HCT116 (cell line): ENCODE results near the gene EIF4E3. TPM values are rescaled to one million over a fixed set of nuclear protein-coding genes. Genes with fewer than 3 reads are reported as not detected.

ENCODE experiments used
- ATAC-seq: fragments of 200-7000 bp; cut with Tn5 transposase; 2 replicates; pipeline ENCODE4 v1.9.1; 2020; ENCODE audit warnings: mild to moderate bottlenecking, moderate library complexity
- BruUV-seq: library from RNA; stranded (reverse); fragments of 400-500 nt; replicated peaks from 2 replicates; lab custom pipeline; 2021; lab: Mats Ljungman, UMichigan
- CTCF ChIA-PET: fragments of 300-600 bp; sonication (Branson Sonifier 250); formaldehyde crosslinking; loops from one replicate; lab custom pipeline; 2021; ENCODE audit warnings: antibody characterized with exemption; lab: Charles Lee
- POLR2A ChIA-PET: fragments of 300-600, 350-600 bp; sonication (Branson Sonifier 250); formaldehyde crosslinking; loops from one replicate; lab custom pipeline; 2021; ENCODE audit warnings: antibody characterized with exemption; lab: Charles Lee
- RAD21 ChIA-PET, 2 experiments: fragments of 300-600 bp; sonication (Branson Sonifier 250); formaldehyde crosslinking; loops; one replicate each; lab custom pipeline; 2023; ENCODE audit warnings: low total read pairs in 2 of 2; ENCODE audit not compliant: uncharacterized antibody in 2 of 2, unreplicated experiment in 2 of 2, low non-redundant PET in 1 of 2; lab: Charles Lee
- DNase-seq: peaks from one replicate; pipeline ENCODE4 v3.0.0-alpha.2; 2010; ENCODE audit warnings: low read depth, low spot score
- H2AFZ ChIP-seq: fragments of 200-600 bp; shearing (Covaris generic), sonication (generic); 2 replicates; pipeline ENCODE4 v1.6.1; 2017; ENCODE audit warnings: low read depth, mixed run types, mixed read lengths, antibody characterized with exemption, low read length; ENCODE audit not compliant: poor library complexity, severe bottlenecking
- H3K27ac ChIP-seq: 2 replicates; pipeline ENCODE4 v1.5.1; 2012; ENCODE audit warnings: low read depth, low read length
- H3K27me3 ChIP-seq: fragments of 200-600 bp; sonication (generic); 2 replicates; pipeline ENCODE4 v1.6.1; 2016; ENCODE audit warnings: mixed run types, low read length, mixed read lengths; ENCODE audit not compliant: insufficient read depth
- H3K36me3 ChIP-seq, 2 experiments: fragments of 200-500 bp in 1 of 2; fragments of 200-600 bp in 1 of 2; sonication (Bioruptor generic) in 1 of 2; sonication (generic) in 1 of 2; 2 replicates each; pipeline versions ENCODE4 v1.5.1 to v1.6.1; 2014 to 2016; ENCODE audit warnings: low read length in 2 of 2, inconsistent platforms in 1 of 2, mixed read lengths in 1 of 2, mixed run types in 1 of 2; ENCODE audit not compliant: insufficient read depth in 2 of 2, control insufficient read depth in 1 of 2
- H3K4me1 ChIP-seq, 2 experiments: fragments of 200-600 bp in 1 of 2; sonication (generic) in 1 of 2; 2 replicates each; pipeline versions ENCODE4 v1.5.1 to v1.6.1; 2012 to 2017; ENCODE audit warnings: low read length in 2 of 2, inconsistent platforms in 1 of 2, mild to moderate bottlenecking in 1 of 2, mixed read lengths in 1 of 2, mixed run types in 1 of 2, moderate library complexity in 1 of 2; ENCODE audit not compliant: insufficient read depth in 2 of 2, control insufficient read depth in 1 of 2
- H3K4me2 ChIP-seq: fragments of 200-600 bp; sonication (generic); 2 replicates; pipeline ENCODE4 v1.6.1; 2017; ENCODE audit warnings: mixed run types, low read length, mixed read lengths
- H3K4me3 ChIP-seq, 2 experiments: fragments of 200-600 bp in 1 of 2; sonication (generic) in 1 of 2; replicated peaks in 1 of 2; 2 replicates each; pipeline ENCODE4 v1.5.1; 2011 to 2016; ENCODE audit warnings: low read length in 2 of 2, control low read depth in 1 of 2, low read depth in 1 of 2, mild to moderate bottlenecking in 1 of 2, mixed read lengths in 1 of 2, mixed run types in 1 of 2
- H3K79me2 ChIP-seq: fragments of 200-600 bp; sonication (generic); 2 replicates; pipeline ENCODE4 v1.6.1; 2017; ENCODE audit warnings: mild to moderate bottlenecking, mixed run types, low read length, moderate library complexity, mixed read lengths; ENCODE audit not compliant: insufficient read depth
- H3K9ac ChIP-seq: fragments of 200-600 bp; sonication (generic); 2 replicates; pipeline ENCODE4 v1.6.1; 2016; ENCODE audit warnings: low read length, mixed read lengths
- H3K9me2 ChIP-seq: fragments of 200-600 bp; sonication (generic), shearing (Covaris generic); 2 replicates; pipeline ENCODE4 v1.6.1; 2017; ENCODE audit warnings: mixed run types, mild to moderate bottlenecking, moderate library complexity; ENCODE audit not compliant: insufficient read depth
- H3K9me3 ChIP-seq, 2 experiments: fragments of 200-500 bp in 1 of 2; fragments of 200-600 bp in 1 of 2; sonication (Bioruptor generic) in 1 of 2; sonication (generic) in 1 of 2; 2 replicates each; pipeline ENCODE4 v1.6.1; 2014 to 2017; ENCODE audit warnings: low read length in 2 of 2, mixed read lengths in 2 of 2, inconsistent platforms in 1 of 2, low read depth in 1 of 2, mild to moderate bottlenecking in 1 of 2, mixed run types in 1 of 2, moderate library complexity in 1 of 2; ENCODE audit not compliant: control insufficient read depth in 1 of 2, insufficient read depth in 1 of 2
- H4K20me1 ChIP-seq: fragments of 200-600 bp; sonication (generic), shearing (Covaris generic); 2 replicates; pipeline ENCODE4 v1.6.1; 2017; ENCODE audit warnings: mixed run types, mild to moderate bottlenecking, moderate library complexity; ENCODE audit not compliant: insufficient read depth
- CEBPB ChIP-seq: IDR thresholded peaks from 2 replicates; pipeline ENCODE4 v1.6.1; 2012; ENCODE audit warnings: low read depth
- RAD21 ChIP-seq: IDR thresholded peaks from 2 replicates; pipeline ENCODE4 v1.6.1; 2012; ENCODE audit warnings: low read depth, mild to moderate bottlenecking
- REST ChIP-seq: IDR thresholded peaks from 2 replicates; pipeline ENCODE4 v1.6.1; 2012; ENCODE audit warnings: low read depth
- TCF7L2 ChIP-seq: IDR thresholded peaks from 2 replicates; pipeline ENCODE4 v1.7.0; 2011; ENCODE audit warnings: borderline replicate concordance, inconsistent platforms; ENCODE audit not compliant: insufficient read depth, insufficient read length; ENCODE audit errors: extremely low read depth
- ZBTB33 ChIP-seq: IDR thresholded peaks from 2 replicates; pipeline ENCODE4 v1.6.1; 2011; ENCODE audit warnings: mild to moderate bottlenecking, low read length, moderate library complexity; ENCODE audit not compliant: insufficient replicate concordance; ENCODE audit errors: extremely low read depth
- ZFX ChIP-seq: fragments of 450-650 bp; IDR thresholded peaks from 2 replicates; pipeline ENCODE4 v1.6.1; 2017
- intact Hi-C: fragments of 100-400 bp; cut with micrococcal nuclease; formaldehyde crosslinking; loops from 2 replicates; pipeline ENCODE4 v1.10.0; 2022
- total RNA-seq: library from RNA; stranded (reverse); gene quantifications from one replicate; pipeline ENCODE4 v1.2.1, GENCODE V29; 2021; ENCODE audit not compliant: unreplicated experiment

The EIF4E3 gene
- total RNA-seq, 1 experiment from 2014 or later = 6.0 TPM

GRCh38 chr3:71690341-71690841 is 34.8 kb downstream of the EIF4E3 start:
- no peaks in the 10 kb centered on the region for H3K9me2 ChIP-seq
- ChIA-PET RAD21 (no interaction called here), CTCF (no interaction called here), POLR2A (no interaction called here)
- no peak for DNase-seq
- no peaks in the 10 kb centered on the region for H3K9me3 ChIP-seq
- no peak overlapping the region for H2AFZ ChIP-seq
- intact Hi-C loops = no loop called here
- no peak overlapping the region for H3K9ac ChIP-seq
- H3K4me1 ChIP-seq = peaks cover 0 to 7% of the 10 kb centered on the region in 2 experiments; a peak in 3 of 4 replicates
- H3K4me3 ChIP-seq = no peak overlapping the region
- H3K4me2 ChIP-seq = no peak overlapping the region
- TF ChIP-seq CEBPB (no peak), ZBTB33 (no peak), ZFX (no peak), RAD21 (no peak), TCF7L2 (no peak), REST (no peak)
- no peaks in the 10 kb centered on the region for H4K20me1 ChIP-seq
- H3K27ac ChIP-seq = no peak overlapping the region
- no peaks in the 10 kb centered on the region; the same call in 1 of the 2 replicates for H3K27me3 ChIP-seq
- BruUV-seq = no TSS peak
- ATAC-seq = no peak
- no peaks in the 10 kb centered on the region for H3K36me3 ChIP-seq
- H3K79me2 ChIP-seq = no peaks in the 10 kb centered on the region
